WTC11 (cell line): ENCODE data around the gene PAXIP1. TPM values are rescaled to one million over a fixed set of nuclear protein-coding genes. Genes with fewer than 3 reads are reported as not detected.
A peak's percentile ranks its signal among the peaks of the same experiment; 100 is the strongest.

Experiments used
- ATAC-seq: fragments of 200-7000 bp; cut with Tn5 transposase; 2 replicates; pipeline ENCODE4 v1.10.0; 2021; ENCODE audit warnings: mild to moderate bottlenecking, moderate library complexity
- CTCF ChIA-PET: fragments of 300-600 bp; sonication (Branson Sonifier 250); formaldehyde crosslinking; loops from one replicate; lab custom pipeline; 2021; ENCODE audit warnings: antibody characterized with exemption; lab: Charles Lee
- POLR2A ChIA-PET: fragments of 350-600 bp; sonication (Branson Sonifier 250); formaldehyde crosslinking; loops from one replicate; lab custom pipeline; 2021; ENCODE audit warnings: antibody characterized with exemption; lab: Charles Lee
- DNase-seq: peaks from one replicate; pipeline ENCODE4 v3.0.0; 2021; ENCODE audit warnings: low spot score
- H3K27ac Mint-ChIP-seq: 2 replicates; pipeline ENCODE4 v1.8.0; 2021; ENCODE audit warnings: mixed read lengths
- H3K27me3 Mint-ChIP-seq: 2 replicates; pipeline ENCODE4 v1.8.0; 2021; ENCODE audit warnings: low read depth, mild to moderate bottlenecking, moderate library complexity, mixed read lengths
- H3K36me3 Mint-ChIP-seq: 2 replicates; pipeline ENCODE4 v1.8.0; 2021; ENCODE audit warnings: mixed read lengths
- H3K4me1 Mint-ChIP-seq: 2 replicates; pipeline ENCODE4 v1.8.0; 2022; ENCODE audit warnings: mixed read lengths
- H3K4me3 Mint-ChIP-seq: 2 replicates; pipeline ENCODE4 v1.8.0; 2021; ENCODE audit warnings: mild to moderate bottlenecking, moderate library complexity, mixed read lengths
- H3K9me3 Mint-ChIP-seq: 2 replicates; pipeline ENCODE4 v1.8.0; 2021; ENCODE audit warnings: mixed read lengths
- FOXP1 ChIP-seq: sonication (generic); formaldehyde crosslinking; IDR thresholded peaks from 2 replicates; pipeline ENCODE4 v1.8.0; 2022; ENCODE audit warnings: missing genetic modification reagents, mild to moderate bottlenecking, moderate library complexity, borderline replicate concordance
- GRHL2 ChIP-seq: fragments of 250-450 bp; sonication (Bioruptor Pico); IDR thresholded peaks from 2 replicates; pipeline ENCODE4 v1.8.0; 2022; ENCODE audit warnings: mild to moderate bottlenecking, moderate library complexity; ENCODE audit not compliant: insufficient replicate concordance, severe bottlenecking
- JUN ChIP-seq: sonication (generic); formaldehyde crosslinking; IDR thresholded peaks from 2 replicates; pipeline ENCODE4 v1.8.0; 2023; ENCODE audit warnings: mild to moderate bottlenecking, missing genetic modification reagents
- MXD4 ChIP-seq: fragments of 250-450 bp; sonication (Bioruptor Pico); IDR thresholded peaks from 2 replicates; pipeline ENCODE4 v1.8.0; 2021; ENCODE audit warnings: mild to moderate bottlenecking, moderate library complexity, borderline replicate concordance
- NFATC4 ChIP-seq: fragments of 250-450 bp; sonication (Bioruptor Pico); IDR thresholded peaks from 2 replicates; pipeline ENCODE4 v1.9.0; 2021; ENCODE audit warnings: mild to moderate bottlenecking
- NR1H2 ChIP-seq: sonication (generic); formaldehyde crosslinking; IDR thresholded peaks from 2 replicates; pipeline ENCODE4 v1.9.0; 2021; ENCODE audit warnings: mild to moderate bottlenecking, moderate library complexity, missing genetic modification reagents
- PRRX2 ChIP-seq: fragments of 250-450 bp; sonication (Bioruptor Pico); IDR thresholded peaks from 2 replicates; pipeline ENCODE4 v1.8.0; 2021; ENCODE audit warnings: mild to moderate bottlenecking
- ZBTB21 ChIP-seq: sonication (generic); formaldehyde crosslinking; IDR thresholded peaks from 2 replicates; pipeline ENCODE4 v1.8.1; 2023; ENCODE audit warnings: mild to moderate bottlenecking, missing genetic modification reagents, borderline replicate concordance
- ZNF121 ChIP-seq: sonication (generic); formaldehyde crosslinking; IDR thresholded peaks from 2 replicates; pipeline ENCODE4 v1.8.0; 2023; ENCODE audit warnings: missing genetic modification reagents
- total RNA-seq: library from RNA; stranded (reverse); gene quantifications from 3 replicates; pipeline ENCODE4 v1.2.3, GENCODE V29; 2021
- TF ChIP-seq, protein P1 (sequence below): sonication (generic); formaldehyde crosslinking; conservative IDR thresholded peaks from 2 replicates; pipeline ENCODE4 v1.8.1; 2023; ENCODE audit warnings: mild to moderate bottlenecking, low read depth, missing genetic modification reagents, moderate library complexity
- TF ChIP-seq, protein P2 (sequence below): sonication (generic); formaldehyde crosslinking; IDR thresholded peaks from 2 replicates; pipeline ENCODE4 v1.8.1; 2023; ENCODE audit warnings: mild to moderate bottlenecking, missing genetic modification reagents
- TF ChIP-seq, protein P3 (sequence below): fragments of 250-450 bp; sonication (Bioruptor Pico); IDR thresholded peaks from 2 replicates; pipeline ENCODE4 v1.9.0; 2021; ENCODE audit warnings: mild to moderate bottlenecking, borderline replicate concordance
- TF ChIP-seq, protein P4 (sequence below): fragments of 250-450 bp; sonication (Bioruptor Pico); conservative IDR thresholded peaks from 2 replicates; pipeline ENCODE4 v1.9.0; 2021; ENCODE audit warnings: mild to moderate bottlenecking

Gene PAXIP1
- total RNA-seq, 1 experiment from 2014 or later: 34.1 TPM

DNA sequence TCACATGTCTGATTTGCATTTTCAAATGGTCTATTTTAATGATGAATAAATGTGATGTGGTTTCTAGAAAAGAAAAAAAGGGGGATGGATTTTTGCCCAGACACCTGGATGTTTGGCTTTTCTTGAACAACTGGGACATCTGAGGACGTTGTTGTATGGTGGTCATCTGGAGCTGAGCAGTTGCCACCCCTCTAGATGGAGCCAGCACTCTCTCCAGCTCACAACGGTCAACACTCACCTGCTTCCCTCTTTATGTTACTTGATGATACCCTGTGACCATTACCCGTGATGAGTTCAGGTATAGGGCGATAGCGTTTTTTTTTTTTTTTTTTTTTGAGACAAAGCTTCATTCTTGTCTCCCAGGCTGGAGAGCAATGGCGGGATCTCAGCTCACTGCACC lies 30.1 kb upstream of the PAXIP1 start (continued):
- TF ChIP-seq, protein P1, sequence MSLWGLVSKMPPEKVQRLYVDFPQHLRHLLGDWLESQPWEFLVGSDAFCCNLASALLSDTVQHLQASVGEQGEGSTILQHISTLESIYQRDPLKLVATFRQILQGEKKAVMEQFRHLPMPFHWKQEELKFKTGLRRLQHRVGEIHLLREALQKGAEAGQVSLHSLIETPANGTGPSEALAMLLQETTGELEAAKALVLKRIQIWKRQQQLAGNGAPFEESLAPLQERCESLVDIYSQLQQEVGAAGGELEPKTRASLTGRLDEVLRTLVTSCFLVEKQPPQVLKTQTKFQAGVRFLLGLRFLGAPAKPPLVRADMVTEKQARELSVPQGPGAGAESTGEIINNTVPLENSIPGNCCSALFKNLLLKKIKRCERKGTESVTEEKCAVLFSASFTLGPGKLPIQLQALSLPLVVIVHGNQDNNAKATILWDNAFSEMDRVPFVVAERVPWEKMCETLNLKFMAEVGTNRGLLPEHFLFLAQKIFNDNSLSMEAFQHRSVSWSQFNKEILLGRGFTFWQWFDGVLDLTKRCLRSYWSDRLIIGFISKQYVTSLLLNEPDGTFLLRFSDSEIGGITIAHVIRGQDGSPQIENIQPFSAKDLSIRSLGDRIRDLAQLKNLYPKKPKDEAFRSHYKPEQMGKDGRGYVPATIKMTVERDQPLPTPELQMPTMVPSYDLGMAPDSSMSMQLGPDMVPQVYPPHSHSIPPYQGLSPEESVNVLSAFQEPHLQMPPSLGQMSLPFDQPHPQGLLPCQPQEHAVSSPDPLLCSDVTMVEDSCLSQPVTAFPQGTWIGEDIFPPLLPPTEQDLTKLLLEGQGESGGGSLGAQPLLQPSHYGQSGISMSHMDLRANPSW: no peak

DNA sequence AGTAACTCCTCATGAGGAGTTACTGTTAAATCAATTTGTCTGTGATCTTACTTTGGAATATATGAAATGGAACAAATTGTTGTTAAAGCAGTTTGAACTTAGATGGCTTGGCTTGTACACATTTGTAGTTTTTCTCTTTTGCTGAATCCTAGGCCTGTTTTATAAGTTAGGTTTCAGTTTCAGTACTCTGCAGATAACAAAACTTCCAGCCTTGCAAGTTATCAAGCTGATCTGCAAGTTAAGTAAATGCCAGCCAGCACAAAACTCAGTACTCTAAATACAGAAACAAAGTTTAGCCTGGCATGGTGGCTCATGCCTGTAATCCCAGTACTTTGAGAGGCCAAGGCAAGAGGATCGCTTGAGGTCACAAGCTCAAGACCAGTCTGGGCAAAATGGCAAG lies 25.0 kb upstream of the PAXIP1 start:
- ATAC-seq: no peak
- H3K9me3 Mint-ChIP-seq: peaks cover 37% of the 10 kb centered on the region
- H3K4me1 Mint-ChIP-seq: peaks cover 10% of the 10 kb centered on the region
- POLR2A ChIA-PET: no interaction called here
- no peak for DNase-seq
- peak overlapping the region; percentile 81; the same call in 1 of the 2 replicates for H3K27ac Mint-ChIP-seq
- peaks cover 24% of the 10 kb centered on the region for H3K36me3 Mint-ChIP-seq
- H3K27me3 Mint-ChIP-seq: peaks cover 6% of the 10 kb centered on the region; the same call in 1 of the 2 replicates
- CTCF ChIA-PET: interaction anchor here (1.6 kb wide), 1 partner anchor 329 kb away, joined by 4 read pairs; no protein-coding TSS in a partner anchor
- H3K4me3 Mint-ChIP-seq: no peak overlapping the region
- TF ChIP-seq GRHL2 (CRISPR knock-in tag): no peak
- TF ChIP-seq ZNF121: 0 out of 2 replicates have a peak, but pooled peaks have one; percentile 78

DNA sequence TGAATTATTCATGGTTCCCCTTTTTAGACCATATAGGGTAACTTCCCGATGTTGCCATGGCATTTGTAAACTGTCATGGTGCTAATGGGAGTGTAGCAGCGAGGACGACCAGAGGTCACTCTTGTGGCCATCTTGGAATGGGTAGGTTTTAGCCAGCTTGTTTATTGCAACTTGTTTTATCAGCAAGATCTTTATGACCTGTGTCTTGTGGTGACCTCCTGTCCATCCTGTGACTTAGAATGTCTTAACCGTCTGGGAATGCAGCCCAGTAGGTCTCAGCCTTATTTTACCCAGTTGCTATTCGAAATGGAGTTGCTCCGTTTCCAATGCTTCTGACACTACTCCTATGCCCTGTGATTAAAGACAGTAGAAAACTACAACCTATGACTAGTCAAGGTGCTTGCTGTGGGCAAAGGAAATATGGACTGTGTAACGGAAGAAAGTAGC lies 18.8 kb upstream of the PAXIP1 start:
- no peak overlapping the region for H3K27ac Mint-ChIP-seq
- H3K4me3 Mint-ChIP-seq: no peak overlapping the region
- CTCF ChIA-PET: interaction anchor here (1.1 to 5.2 kb wide), 9 partner anchors 12 to 344 kb away, joined by 3 to 36 read pairs (median 6); partner anchors contain the start of genes HTR5A and INSIG1
- peaks cover 2% of the 10 kb centered on the region; the same call in 1 of the 2 replicates for H3K27me3 Mint-ChIP-seq
- DNase-seq (no peak), ATAC-seq (no peak)
- POLR2A ChIA-PET: no interaction called here
- peaks cover 7% of the 10 kb centered on the region for H3K4me1 Mint-ChIP-seq
- peaks cover 11% of the 10 kb centered on the region; the same call in 1 of the 2 replicates for H3K36me3 Mint-ChIP-seq
- TF ChIP-seq, protein P2, sequence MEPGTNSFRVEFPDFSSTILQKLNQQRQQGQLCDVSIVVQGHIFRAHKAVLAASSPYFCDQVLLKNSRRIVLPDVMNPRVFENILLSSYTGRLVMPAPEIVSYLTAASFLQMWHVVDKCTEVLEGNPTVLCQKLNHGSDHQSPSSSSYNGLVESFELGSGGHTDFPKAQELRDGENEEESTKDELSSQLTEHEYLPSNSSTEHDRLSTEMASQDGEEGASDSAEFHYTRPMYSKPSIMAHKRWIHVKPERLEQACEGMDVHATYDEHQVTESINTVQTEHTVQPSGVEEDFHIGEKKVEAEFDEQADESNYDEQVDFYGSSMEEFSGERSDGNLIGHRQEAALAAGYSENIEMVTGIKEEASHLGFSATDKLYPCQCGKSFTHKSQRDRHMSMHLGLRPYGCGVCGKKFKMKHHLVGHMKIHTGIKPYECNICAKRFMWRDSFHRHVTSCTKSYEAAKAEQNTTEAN (CRISPR knock-in tag): no peak
- no peak for TF ChIP-seq GRHL2 (CRISPR knock-in tag)
- no peak for TF ChIP-seq NFATC4 (CRISPR knock-in tag)
- H3K9me3 Mint-ChIP-seq: peaks cover 16% of the 10 kb centered on the region

DNA sequence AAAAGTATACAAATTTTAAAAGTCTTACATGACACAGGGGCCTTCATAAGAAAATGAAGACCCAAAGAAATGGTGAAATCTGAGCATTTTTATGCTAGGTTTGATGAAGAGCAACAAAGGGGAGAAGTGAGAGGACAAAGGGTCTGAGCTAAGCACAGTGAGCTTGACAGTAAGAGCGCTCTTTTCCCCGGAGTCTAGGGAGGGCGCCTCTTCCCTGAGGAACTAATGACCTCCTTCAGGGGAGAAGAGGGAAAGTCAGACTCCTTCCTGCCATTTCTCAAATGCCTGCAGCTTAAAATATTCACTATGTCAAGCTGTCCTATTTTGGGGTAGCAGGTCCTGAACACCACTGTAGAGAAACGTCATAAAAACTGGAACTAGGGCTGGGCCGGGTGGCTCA lies 18.1 kb upstream of the PAXIP1 start:
- H3K9me3 Mint-ChIP-seq: peaks cover 11% of the 10 kb centered on the region
- peaks cover 7% of the 10 kb centered on the region for H3K4me1 Mint-ChIP-seq
- peaks cover 2% of the 10 kb centered on the region; the same call in 1 of the 2 replicates for H3K27me3 Mint-ChIP-seq
- POLR2A ChIA-PET: no interaction called here
- no peak overlapping the region for H3K27ac Mint-ChIP-seq
- no peak overlapping the region for H3K4me3 Mint-ChIP-seq
- CTCF ChIA-PET: interaction anchor here (0.7 to 5.2 kb wide), 12 partner anchors 11 to 344 kb away, joined by 3 to 36 read pairs (median 6); partner anchors contain the start of genes HTR5A and INSIG1
- peaks cover 9% of the 10 kb centered on the region; the same call in 1 of the 2 replicates for H3K36me3 Mint-ChIP-seq
- DNase-seq (peak; percentile 20), ATAC-seq (peak; percentile 91)
- no peak for TF ChIP-seq NR1H2 (CRISPR knock-in tag)
- no peak for TF ChIP-seq FOXP1 (CRISPR knock-in tag)
- no peak for TF ChIP-seq PRRX2 (CRISPR knock-in tag)
- TF ChIP-seq, protein P3, sequence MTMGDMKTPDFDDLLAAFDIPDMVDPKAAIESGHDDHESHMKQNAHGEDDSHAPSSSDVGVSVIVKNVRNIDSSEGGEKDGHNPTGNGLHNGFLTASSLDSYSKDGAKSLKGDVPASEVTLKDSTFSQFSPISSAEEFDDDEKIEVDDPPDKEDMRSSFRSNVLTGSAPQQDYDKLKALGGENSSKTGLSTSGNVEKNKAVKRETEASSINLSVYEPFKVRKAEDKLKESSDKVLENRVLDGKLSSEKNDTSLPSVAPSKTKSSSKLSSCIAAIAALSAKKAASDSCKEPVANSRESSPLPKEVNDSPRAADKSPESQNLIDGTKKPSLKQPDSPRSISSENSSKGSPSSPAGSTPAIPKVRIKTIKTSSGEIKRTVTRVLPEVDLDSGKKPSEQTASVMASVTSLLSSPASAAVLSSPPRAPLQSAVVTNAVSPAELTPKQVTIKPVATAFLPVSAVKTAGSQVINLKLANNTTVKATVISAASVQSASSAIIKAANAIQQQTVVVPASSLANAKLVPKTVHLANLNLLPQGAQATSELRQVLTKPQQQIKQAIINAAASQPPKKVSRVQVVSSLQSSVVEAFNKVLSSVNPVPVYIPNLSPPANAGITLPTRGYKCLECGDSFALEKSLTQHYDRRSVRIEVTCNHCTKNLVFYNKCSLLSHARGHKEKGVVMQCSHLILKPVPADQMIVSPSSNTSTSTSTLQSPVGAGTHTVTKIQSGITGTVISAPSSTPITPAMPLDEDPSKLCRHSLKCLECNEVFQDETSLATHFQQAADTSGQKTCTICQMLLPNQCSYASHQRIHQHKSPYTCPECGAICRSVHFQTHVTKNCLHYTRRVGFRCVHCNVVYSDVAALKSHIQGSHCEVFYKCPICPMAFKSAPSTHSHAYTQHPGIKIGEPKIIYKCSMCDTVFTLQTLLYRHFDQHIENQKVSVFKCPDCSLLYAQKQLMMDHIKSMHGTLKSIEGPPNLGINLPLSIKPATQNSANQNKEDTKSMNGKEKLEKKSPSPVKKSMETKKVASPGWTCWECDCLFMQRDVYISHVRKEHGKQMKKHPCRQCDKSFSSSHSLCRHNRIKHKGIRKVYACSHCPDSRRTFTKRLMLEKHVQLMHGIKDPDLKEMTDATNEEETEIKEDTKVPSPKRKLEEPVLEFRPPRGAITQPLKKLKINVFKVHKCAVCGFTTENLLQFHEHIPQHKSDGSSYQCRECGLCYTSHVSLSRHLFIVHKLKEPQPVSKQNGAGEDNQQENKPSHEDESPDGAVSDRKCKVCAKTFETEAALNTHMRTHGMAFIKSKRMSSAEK (CRISPR knock-in tag): no peak
- no peak for TF ChIP-seq ZBTB21 (CRISPR knock-in tag)
- TF ChIP-seq, protein P1: no peak
- TF ChIP-seq, protein P4, sequence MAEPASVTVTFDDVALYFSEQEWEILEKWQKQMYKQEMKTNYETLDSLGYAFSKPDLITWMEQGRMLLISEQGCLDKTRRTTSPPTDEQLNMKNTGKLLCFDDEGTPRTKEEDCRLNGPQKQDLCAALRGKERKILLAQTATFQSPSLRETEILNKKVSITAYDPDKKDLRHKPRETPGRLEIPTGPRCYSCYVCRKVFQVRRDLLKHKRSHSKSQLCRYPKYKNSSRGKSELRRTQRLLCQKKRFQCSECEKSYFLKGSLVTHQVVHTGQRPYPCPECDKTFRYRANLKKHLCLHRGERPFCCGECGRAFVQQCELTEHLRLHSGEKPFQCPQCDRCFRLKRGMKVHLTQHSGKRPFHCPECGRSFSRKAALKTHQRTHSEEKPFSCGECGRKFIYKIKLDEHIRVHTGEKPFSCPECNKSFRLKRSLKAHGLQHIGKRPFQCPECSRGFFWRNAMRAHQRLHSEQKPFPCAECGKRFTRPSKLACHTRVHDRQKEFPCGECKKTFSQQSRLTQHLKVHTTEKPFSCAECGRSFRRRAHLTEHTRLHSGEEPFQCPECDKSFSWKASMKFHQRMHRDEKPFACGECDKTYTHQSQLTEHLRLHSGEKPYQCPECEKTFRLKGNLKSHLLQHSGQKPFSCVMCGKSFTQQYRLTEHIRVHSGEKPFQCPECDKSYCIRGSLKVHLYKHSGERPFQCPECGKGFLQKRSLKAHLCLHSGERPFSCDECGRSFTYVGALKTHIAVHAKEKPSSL (CRISPR knock-in tag): no peak
- TF ChIP-seq MXD4 (CRISPR knock-in tag): no peak
- no peak for TF ChIP-seq JUN (CRISPR knock-in tag)
- TF ChIP-seq, protein P2 (CRISPR knock-in tag): no peak
